Uterus (tissue), 4 donors: ENCODE data around the gene RNF187. TPM values are rescaled to one million over a fixed set of nuclear protein-coding genes. Genes with fewer than 3 reads are reported as not detected.

Experiments used
- DNase-seq, 2 donors: peaks; one replicate each; pipeline ENCODE4 v3.0.0-alpha.2; 2019 to 2020
- H3K27ac ChIP-seq, 2 donors: fragments of 200-600 bp; sonication (generic); 1 replicate in 1 of 2; 2 replicates in 1 of 2; pipeline ENCODE4 v1.5.1; 2016 to 2018
- H3K27me3 ChIP-seq, 2 donors: fragments of 200-600 bp; sonication (generic); one replicate each; pipeline ENCODE4 v1.5.1; 2018 to 2019; ENCODE audit warnings: control low read depth in 1 of 2
- H3K36me3 ChIP-seq, 2 donors: fragments of 200-600 bp; sonication (generic); one replicate each; pipeline ENCODE4 v1.5.1; 2019; ENCODE audit warnings: control low read depth in 1 of 2
- H3K4me1 ChIP-seq, 2 donors: fragments of 200-600 bp; sonication (generic); one replicate each; pipeline ENCODE4 v1.5.1; 2018 to 2019; ENCODE audit warnings: control low read depth in 1 of 2
- H3K4me3 ChIP-seq, 2 donors: fragments of 200-600 bp; sonication (generic); 1 replicate in 1 of 2; 2 replicates in 1 of 2; pipeline ENCODE4 v1.5.1; 2018 to 2019; ENCODE audit warnings: mild to moderate bottlenecking in 1 of 2
- H3K9me3 ChIP-seq, 2 donors: fragments of 200-600 bp; sonication (generic); one replicate each; pipeline ENCODE4 v1.5.1; 2019; ENCODE audit warnings: control low read depth in 1 of 2
- CTCF ChIP-seq, 4 experiments: fragments of 200-600 bp in 2 of 4; fragments of 450-650 bp in 2 of 4; sonication (generic) in 2 of 4; IDR thresholded peaks; one replicate each; pipeline ENCODE4 v1.5.1; 2016 to 2019; ENCODE audit warnings: antibody characterized with exemption in 4 of 4, mild to moderate bottlenecking in 2 of 4, moderate library complexity in 1 of 4
- POLR2A ChIP-seq, 2 donors: fragments of 450-650 bp; IDR thresholded peaks; one replicate each; pipeline ENCODE4 v1.6.1; 2016; ENCODE audit warnings: antibody characterized with exemption in 2 of 2, mild to moderate bottlenecking in 1 of 2, moderate library complexity in 1 of 2
- intact Hi-C: fragments of 100-400 bp; cut with DNase I; formaldehyde crosslinking; loops from one replicate; pipeline ENCODE4 v1.15.1; 2023; ENCODE audit warnings: low total_unique reads
- total RNA-seq, 4 donors: library from RNA; depleted of rRNA in 3 of 4; stranded (reverse); fragments of >200 nt in 3 of 4; gene quantifications; one replicate each; pipeline versions ENCODE4 v1.1.0 to v1.2.4, GENCODE V29; 2014 to 2023
- donor health status: DM: yes; HTN: yes; CAD: no.

The RNF187 gene
- total RNA-seq, 4 donors from 2014 or later, result 13.2 to 84.1 (median 27.7) TPM

- H3K9me3 ChIP-seq, result no peaks in the 10 kb centered on the region
- TF ChIP-seq POLR2A (IDR thresholded peaks at IDR 0.05) (no peak), CTCF (IDR thresholded peaks at IDR 0.05) (no peak)
- peak overlapping the region; percentile 96 to 97 for H3K27ac ChIP-seq
- intact Hi-C loops, result no loop called here
- DNase-seq, result no peak
- no peaks in the 10 kb centered on the region for H3K27me3 ChIP-seq
- H3K4me1 ChIP-seq, result peaks cover 0 to 13% of the 10 kb centered on the region in 2 donors
- H3K4me3 ChIP-seq, result peak overlapping the region; percentile 65 to 80
- no peaks in the 10 kb centered on the region for H3K36me3 ChIP-seq
These were observed 1.1 kb downstream of the RNF187 start for GRCh38 chr1:228488125-228488817.

GRCh38 chr1:228488818-228489674, 1.9 kb downstream of the RNF187 start:
- Histone ChIP-seq H3K4me1 (peaks cover 0 to 13% of the 10 kb centered on the region in 2 donors), H3K9me3 (no peaks in the 10 kb centered on the region), H3K27ac (no peak overlapping the region), H3K36me3 (no peaks in the 10 kb centered on the region), H3K4me3 (peak overlapping the region in 1 of 2 donors; percentile 80), H3K27me3 (no peaks in the 10 kb centered on the region)
- TF ChIP-seq POLR2A (IDR thresholded peaks at IDR 0.05) (no peak), CTCF (IDR thresholded peaks at IDR 0.05) (no peak)
- intact Hi-C loops, result no loop called here
- no peak for DNase-seq

GRCh38 chr1:228490120-228491078, 3.2 kb downstream of the RNF187 start:
- intact Hi-C loops, result no loop called here

More at GRCh38 chr1:228490120-228491078, 3.2 kb downstream of the RNF187 start:
- no peak for DNase-seq
- H3K4me1 ChIP-seq, result peaks cover 0 to 8% of the 10 kb centered on the region in 2 donors
- H3K4me3 ChIP-seq, result no peak overlapping the region
- TF ChIP-seq CTCF (IDR thresholded peaks at IDR 0.05) (no peak), POLR2A (IDR thresholded peaks at IDR 0.05) (no peak)
- H3K27me3 ChIP-seq, result no peaks in the 10 kb centered on the region
- no peak overlapping the region for H3K27ac ChIP-seq
- no peaks in the 10 kb centered on the region for H3K36me3 ChIP-seq
- H3K9me3 ChIP-seq, result no peaks in the 10 kb centered on the region
